LNCaP clone FGC (cell line): ENCODE measurements around the gene FAM221A.

Experiments
- DNase-seq: peaks from one replicate; pipeline ENCODE4 v3.0.0-alpha.2; 2011; ENCODE audit warnings: low read depth
- H3K4me3 ChIP-seq: 2 replicates; pipeline ENCODE4 v1.5.1; 2011; ENCODE audit warnings: mild to moderate bottlenecking, low read depth, low read length, control low read depth
- CTCF ChIP-seq: IDR thresholded peaks from 2 replicates; pipeline ENCODE4 v1.5.1; 2012; ENCODE audit warnings: mild to moderate bottlenecking; ENCODE audit not compliant: control insufficient read depth, insufficient read depth; ENCODE audit errors: extremely low read depth

FAM221A gene

GRCh38 chr7:23658831-23659427 is 21.1 kb upstream of the FAM221A start:
- DNase-seq: no peak

GRCh38 chr7:23661385-23661784 is 18.6 kb upstream of the FAM221A start:
- no peak for TF ChIP-seq CTCF
- no peak for DNase-seq
- no peak overlapping the region for H3K4me3 ChIP-seq

More at GRCh38 chr7:23658831-23659427, 21.1 kb upstream of the FAM221A start:
- no peak overlapping the region for H3K4me3 ChIP-seq
- TF ChIP-seq CTCF: no peak

GRCh38 chr7:23662124-23662983 is 17.6 kb upstream of the FAM221A start:
- TF ChIP-seq CTCF: no peak
- no peak overlapping the region for H3K4me3 ChIP-seq
- no peak for DNase-seq

- DNase-seq: no peak
- TF ChIP-seq CTCF: no peak
- no peak overlapping the region for H3K4me3 ChIP-seq
These were observed 17.1 kb upstream of the FAM221A start for GRCh38 chr7:23662984-23663313.

GRCh38 chr7:23664122-23664521 is 15.9 kb upstream of the FAM221A start:
- TF ChIP-seq CTCF: no peak
- H3K4me3 ChIP-seq: no peak overlapping the region
- no peak for DNase-seq

GRCh38 chr7:23672033-23672432 is 8.0 kb upstream of the FAM221A start:
- no peak for DNase-seq
- no peak overlapping the region for H3K4me3 ChIP-seq
- no peak for TF ChIP-seq CTCF
